Transverse colon (tissue), 4 donors: ENCODE measurements around the gene SH2D4B.

Experiments
- CTCF ChIP-seq, 5 experiments: fragments of 200-600 bp in 3 of 5; fragments of 450-650 bp in 2 of 5; sonication (generic) in 3 of 5; IDR thresholded peaks; 1 replicate in 2 of 5; 2 replicates in 3 of 5; pipeline ENCODE4 v1.5.1; 2016 to 2017; ENCODE audit warnings: antibody characterized with exemption in 5 of 5, inconsistent platforms in 3 of 5, mild to moderate bottlenecking in 2 of 5, moderate library complexity in 1 of 5
- EP300 ChIP-seq: sonication (generic); formaldehyde crosslinking; IDR thresholded peaks from one replicate; pipeline ENCODE4 v1.6.1; 2017; ENCODE audit warnings: antibody characterized with exemption, low read depth
- POLR2A ChIP-seq: fragments of 450-650 bp; IDR thresholded peaks from one replicate; pipeline ENCODE4 v1.6.1; 2016; ENCODE audit warnings: antibody characterized with exemption, mild to moderate bottlenecking, moderate library complexity
- POLR2AphosphoS5 ChIP-seq, 3 donors: sonication (generic); formaldehyde crosslinking; IDR thresholded peaks; one replicate each; pipeline ENCODE4 v1.6.1; 2016; ENCODE audit warnings: antibody characterized with exemption in 3 of 3

- no peak for TF ChIP-seq CTCF (IDR thresholded peaks at IDR 0.05)
- TF ChIP-seq POLR2A, result no peak
- no peak for TF ChIP-seq EP300
- TF ChIP-seq POLR2AphosphoS5 (IDR thresholded peaks at IDR 0.05), result no peak
Measured at GRCh38 chr10:80619036-80619435, 81.3 kb downstream of the SH2D4B start.
